K562 (cell line): ENCODE measurements around the gene AFF2. TPM values are rescaled to one million over a fixed set of nuclear protein-coding genes. Genes with fewer than 3 reads are reported as not detected.

Experiments used
- ATAC-seq: fragments of 200-7000 bp; cut with Tn5 transposase; 3 replicates; pipeline ENCODE4 v1.9.1; 2020; ENCODE audit warnings: moderate library complexity
- BruUV-seq: library from RNA; stranded (reverse); fragments of 400-500 nt; replicated peaks from 2 replicates; lab custom pipeline; 2021; lab: Mats Ljungman, UMichigan
- CTCF ChIA-PET: fragments of 300-600 bp; formaldehyde crosslinking; extraction: SDS; loops from one replicate; lab custom pipeline; 2021; ENCODE audit warnings: low intra/inter-chr PET ratio; lab: Yijun Ruan, JAX
- POLR2A ChIA-PET: fragments of 300-600, 350-650 bp; sonication (Branson Sonifier 250); formaldehyde crosslinking; extraction: SDS; loops from one replicate; lab custom pipeline; 2021; ENCODE audit warnings: antibody characterized with exemption, inconsistent platforms; lab: Yijun Ruan, JAX
- DNase-seq, 4 experiments: peaks; one replicate each; pipeline versions ENCODE4 v3.0.0 to v3.0.0-alpha.2; 2011 to 2018; ENCODE audit warnings: low spot score in 3 of 4, mixed read lengths in 3 of 4; ENCODE audit errors: extremely low read depth in 1 of 4
- FAIRE-seq: peaks from 2 replicates; lab custom pipeline; 2011; peaks lifted over from hg19 to GRCh38; lab: Jason Lieb, UNC
- H2AFZ ChIP-seq: 2 replicates; pipeline ENCODE4 v1.6.0; 2011; ENCODE audit warnings: low read depth, low read length, control low read depth, inconsistent platforms
- H3K27ac ChIP-seq: fragments of 200-600 bp; 3 replicates; pipeline ENCODE4 v1.8.0; 2011; ENCODE audit warnings: low read depth, mild to moderate bottlenecking, control low read depth, inconsistent platforms, low read length, moderate library complexity, mixed read lengths; ENCODE audit errors: extremely low read depth
- H3K27me3 ChIP-seq, 2 experiments: fragments of 300-600 bp in 1 of 2; 2 replicates in 1 of 2; 3 replicates in 1 of 2; pipeline versions ENCODE4 v1.6.0 to v1.8.0; 2011; ENCODE audit warnings: inconsistent platforms in 2 of 2, low read length in 2 of 2, mild to moderate bottlenecking in 1 of 2, mixed read lengths in 1 of 2, moderate library complexity in 1 of 2; ENCODE audit not compliant: control insufficient read depth in 2 of 2, insufficient read depth in 2 of 2
- H3K36me3 ChIP-seq: fragments of 300-600 bp; 3 replicates; pipeline ENCODE4 v1.8.0; 2011; ENCODE audit warnings: mild to moderate bottlenecking, low read length, inconsistent platforms; ENCODE audit not compliant: control insufficient read depth, insufficient read depth
- H3K4me1 ChIP-seq, 2 experiments: fragments of 200-600 bp in 1 of 2; replicated peaks in 1 of 2; 2 replicates in 1 of 2; 3 replicates in 1 of 2; pipeline versions ENCODE4 v1.5.1 to v1.8.0; 2011; ENCODE audit warnings: inconsistent platforms in 2 of 2, low read length in 2 of 2, mild to moderate bottlenecking in 1 of 2, mixed read lengths in 1 of 2, moderate library complexity in 1 of 2; ENCODE audit not compliant: control insufficient read depth in 2 of 2, insufficient read depth in 2 of 2
- H3K4me2 ChIP-seq: 2 replicates; pipeline ENCODE4 v1.6.1; 2011; ENCODE audit warnings: low read length, control low read depth, inconsistent platforms, mixed read lengths; ENCODE audit not compliant: insufficient read depth
- H3K4me3 ChIP-seq: fragments of 200-600 bp; sonication (generic), shearing (Covaris generic); 2 replicates; pipeline ENCODE4 v1.5.1; 2016; ENCODE audit warnings: control low read depth, inconsistent platforms
- H3K79me2 ChIP-seq: fragments of 200-600 bp; 3 replicates; pipeline ENCODE4 v1.8.0; 2011; ENCODE audit warnings: low read length, inconsistent platforms; ENCODE audit not compliant: control insufficient read depth, insufficient read depth
- H3K9ac ChIP-seq, 2 experiments: 2 replicates each; pipeline versions ENCODE4 v1.6.0 to v1.6.1; 2011; ENCODE audit warnings: low read depth in 2 of 2, low read length in 2 of 2, control low read depth in 1 of 2, inconsistent platforms in 1 of 2, mild to moderate bottlenecking in 1 of 2, mixed read lengths in 1 of 2; ENCODE audit not compliant: insufficient read depth in 1 of 2
- H3K9me1 ChIP-seq: one replicate; pipeline ENCODE4 v1.6.0; 2011; ENCODE audit warnings: inconsistent platforms, mild to moderate bottlenecking, low read length, moderate library complexity; ENCODE audit not compliant: control insufficient read depth, insufficient read depth
- H3K9me3 ChIP-seq: replicated peaks from 2 replicates; pipeline ENCODE4 v1.5.1; 2011; ENCODE audit warnings: low read depth, low read length, inconsistent platforms; ENCODE audit not compliant: control insufficient read depth, insufficient read depth
- H4K20me1 ChIP-seq: replicated peaks from 2 replicates; pipeline ENCODE4 v1.6.1; 2011; ENCODE audit warnings: low read length, inconsistent platforms, mixed read lengths; ENCODE audit not compliant: control insufficient read depth, insufficient read depth
- BCOR ChIP-seq: fragments of 450-650 bp; IDR thresholded peaks from 2 replicates; pipeline ENCODE4 v1.6.1; 2016
- CBX1 ChIP-seq: sonication (generic); IDR thresholded peaks from 2 replicates; pipeline ENCODE4 v1.6.1; 2016; ENCODE audit warnings: antibody characterized with exemption, low read depth, mild to moderate bottlenecking
- CC2D1A ChIP-seq: fragments of 450-650 bp; IDR thresholded peaks from 2 replicates; pipeline ENCODE4 v1.6.1; 2017; ENCODE audit warnings: mild to moderate bottlenecking
- GABPB2 ChIP-seq: fragments of 250-450 bp; sonication (Bioruptor Pico); conservative IDR thresholded peaks from 2 replicates; pipeline ENCODE4 v1.5.1; 2021; ENCODE audit warnings: mild to moderate bottlenecking
- GATA2 ChIP-seq: sonication (generic); formaldehyde crosslinking; IDR thresholded peaks from 2 replicates; pipeline ENCODE4 v1.4.0; 2020; ENCODE audit warnings: mild to moderate bottlenecking, missing genetic modification reagents
- GTF2E2 ChIP-seq: fragments of 200-800 bp; sonication (Bioruptor generic); IDR thresholded peaks from 2 replicates; pipeline ENCODE4 v1.6.1; 2016; ENCODE audit warnings: missing genetic modification characterization, missing compliant biosample characterization
- KAT7 ChIP-seq: sonication (generic); formaldehyde crosslinking; IDR thresholded peaks from 2 replicates; pipeline ENCODE4 v1.8.0; 2022; ENCODE audit warnings: missing genetic modification reagents, mild to moderate bottlenecking, borderline replicate concordance
- MAFF ChIP-seq: IDR thresholded peaks from 2 replicates; pipeline ENCODE4 v1.6.1; 2012; ENCODE audit warnings: low read length, improper control_type of control experiment
- POLR2AphosphoS5 ChIP-seq: IDR thresholded peaks from 2 replicates; pipeline ENCODE4 v1.6.1; 2011; ENCODE audit warnings: mild to moderate bottlenecking, low read depth, low read length, moderate library complexity; ENCODE audit not compliant: control insufficient read depth, insufficient read depth
- SRSF7 ChIP-seq: fragments of 200-400 bp; formaldehyde crosslinking; optimal IDR thresholded peaks from 2 replicates; pipeline ENCODE3; 2017; ENCODE audit warnings: mild to moderate bottlenecking, low read depth, low read length
- TAF15 ChIP-seq: fragments of 200-400 bp; formaldehyde crosslinking; IDR thresholded peaks from 2 replicates; pipeline ENCODE4 v1.6.1; 2017; ENCODE audit warnings: mild to moderate bottlenecking, low read depth, low read length, moderate library complexity
- TBL1XR1 ChIP-seq, 2 experiments: IDR thresholded peaks; 2 replicates each; pipeline ENCODE4 v1.6.1; 2012; ENCODE audit warnings: improper control_type of control experiment in 2 of 2, low read length in 2 of 2, mild to moderate bottlenecking in 1 of 2
- ZNF586 ChIP-seq: fragments of 450-650 bp; formaldehyde crosslinking; conservative IDR thresholded peaks from 2 replicates; pipeline ENCODE4 v1.4.0; 2020; ENCODE audit warnings: mild to moderate bottlenecking, moderate library complexity
- WGBS: fragments of 100-300 bp; shearing (Covaris generic); methylation state at CpG from one replicate; pipeline ENCODE4 v1.1.6; 2016; ENCODE audit warnings: low coverage, mixed read lengths; ENCODE audit not compliant: insufficient coverage; ENCODE audit errors: missing lambda C conversion rate; 5-methylcytosine and 5-hydroxymethylcytosine counted together
- in situ Hi-C: fragments of 300-500 bp; cut with MboI; formaldehyde crosslinking; loops from 4 replicates; pipeline ENCODE4 v1.15.0; 2018; ENCODE audit warnings: inconsistent platforms, mixed read lengths
- intact Hi-C: fragments of 100-400 bp; cut with micrococcal nuclease; formaldehyde crosslinking; loops from 2 replicates; pipeline ENCODE4 v1.14.2; 2022
- polyA plus RNA-seq, 8 experiments: library from polyadenylated mRNA; depleted of rRNA in 4 of 8; stranded (reverse) in 5 of 8; unstranded in 3 of 8; fragments of >200 nt; fragmentation: Nextera tagmentation in 2 of 8; fragmentation: Illumina TruSeq in 1 of 8; extraction: Ambion mirVana in 2 of 8; extraction: Trizol in 1 of 8; gene quantifications; 2 replicates each; pipeline versions ENCODE4 v1.2.1 to v1.2.3, GENCODE V29; 2011 to 2014; ENCODE audit warnings: inconsistent platforms in 1 of 8, missing spikeins in 1 of 8
- total RNA-seq, 7 experiments: library from RNA; depleted of rRNA in 6 of 7; stranded (reverse); fragments of >200 nt in 6 of 7; fragmentation: Illumina TruSeq in 2 of 7; extraction: Trizol in 2 of 7; gene quantifications; 2 replicates each; pipeline versions ENCODE4 v1.2.1 to v1.2.3, GENCODE V29; 2011 to 2021; ENCODE audit warnings: low replicate concordance in 1 of 7
- TF ChIP-seq, protein P1 (sequence below): fragments of 250-450 bp; sonication (Bioruptor Pico); IDR thresholded peaks from 2 replicates; pipeline ENCODE4 v1.8.0; 2022; ENCODE audit warnings: moderate library complexity, mild to moderate bottlenecking, inconsistent platforms

AFF2 gene
- total and polyA plus RNA-seq, 9 of the 15 experiments (the other 6 are each of a cell fraction or from before 2014, with no cell fraction given), result 0.01 to 0.20 (median 0.07) TPM

- no peaks in the 10 kb centered on the region for H3K27me3 ChIP-seq
- no peak overlapping the region for H3K4me3 ChIP-seq
- H3K4me2 ChIP-seq, result no peak overlapping the region
- in situ Hi-C loops (no loop called here), intact Hi-C loops (no loop called here)
- H3K27ac ChIP-seq, result no peak overlapping the region
- FAIRE-seq, result no peak
- no peaks in the 10 kb centered on the region for H4K20me1 ChIP-seq
- POLR2A ChIA-PET, result no interaction called here
- no peaks in the 10 kb centered on the region for H3K9me1 ChIP-seq
- H3K9me3 ChIP-seq, result no peaks in the 10 kb centered on the region
- H3K4me1 ChIP-seq, result no peaks in the 10 kb centered on the region
- TF ChIP-seq GABPB2 (CRISPR knock-in tag), result no peak
- TF ChIP-seq KAT7, result no peak
- no peak for TF ChIP-seq BCOR
- TF ChIP-seq SRSF7, result no peak
- TF ChIP-seq GTF2E2, result no peak
- TF ChIP-seq ZNF586, result no peak
- no peak for TF ChIP-seq POLR2AphosphoS5
- TF ChIP-seq CC2D1A, result no peak
- no peak for TF ChIP-seq GATA2 (CRISPR knock-in tag)
- no peak for TF ChIP-seq CBX1
- TF ChIP-seq TAF15, result no peak
- TF ChIP-seq TBL1XR1 (IDR thresholded peaks at IDR 0.05; ENCODE audit: low read length in 2 of 2), result no peak
- TF ChIP-seq MAFF, result no peak
- TF ChIP-seq, protein P1, sequence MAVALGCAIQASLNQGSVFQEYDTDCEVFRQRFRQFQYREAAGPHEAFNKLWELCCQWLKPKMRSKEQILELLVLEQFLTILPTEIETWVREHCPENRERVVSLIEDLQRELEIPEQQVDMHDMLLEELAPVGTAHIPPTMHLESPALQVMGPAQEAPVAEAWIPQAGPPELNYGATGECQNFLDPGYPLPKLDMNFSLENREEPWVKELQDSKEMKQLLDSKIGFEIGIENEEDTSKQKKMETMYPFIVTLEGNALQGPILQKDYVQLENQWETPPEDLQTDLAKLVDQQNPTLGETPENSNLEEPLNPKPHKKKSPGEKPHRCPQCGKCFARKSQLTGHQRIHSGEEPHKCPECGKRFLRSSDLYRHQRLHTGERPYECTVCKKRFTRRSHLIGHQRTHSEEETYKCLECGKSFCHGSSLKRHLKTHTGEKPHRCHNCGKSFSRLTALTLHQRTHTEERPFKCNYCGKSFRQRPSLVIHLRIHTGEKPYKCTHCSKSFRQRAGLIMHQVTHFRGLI (CRISPR knock-in tag), result no peak
- TF ChIP-seq, all 486 proteins: peak for 0
- Histone ChIP-seq H2AFZ (no peak overlapping the region), H3K79me2 (no peaks in the 10 kb centered on the region), H3K9ac (no peak overlapping the region), H3K36me3 (no peaks in the 10 kb centered on the region)
- DNase-seq, result no peak
- no TSS peak for BruUV-seq
- ATAC-seq, result no peak
- 0% methylated on average over 1 of the region's 1 CpG for WGBS
- CTCF ChIA-PET, result no interaction called here
Measured at GRCh38 chrX:148958901-148959300, 458.5 kb downstream of the AFF2 start.
